DND-41 (cell line): Measurements from ENCODE around the gene PGAP3.

Experiments
- EZH2 ChIP-seq: IDR thresholded peaks from 3 replicates; pipeline ENCODE4 v1.6.1; 2012; ENCODE audit warnings: borderline replicate concordance, low read depth, mild to moderate bottlenecking, moderate library complexity, low read length, inconsistent platforms; ENCODE audit not compliant: severe bottlenecking
- TF ChIP-seq, protein P1 (sequence below): IDR thresholded peaks from 2 replicates; pipeline ENCODE4 v1.5.1; 2012; ENCODE audit warnings: borderline replicate concordance, low read length, moderate library complexity, mild to moderate bottlenecking; ENCODE audit not compliant: poor library complexity, severe bottlenecking; ENCODE audit errors: extremely low read depth

DNA sequence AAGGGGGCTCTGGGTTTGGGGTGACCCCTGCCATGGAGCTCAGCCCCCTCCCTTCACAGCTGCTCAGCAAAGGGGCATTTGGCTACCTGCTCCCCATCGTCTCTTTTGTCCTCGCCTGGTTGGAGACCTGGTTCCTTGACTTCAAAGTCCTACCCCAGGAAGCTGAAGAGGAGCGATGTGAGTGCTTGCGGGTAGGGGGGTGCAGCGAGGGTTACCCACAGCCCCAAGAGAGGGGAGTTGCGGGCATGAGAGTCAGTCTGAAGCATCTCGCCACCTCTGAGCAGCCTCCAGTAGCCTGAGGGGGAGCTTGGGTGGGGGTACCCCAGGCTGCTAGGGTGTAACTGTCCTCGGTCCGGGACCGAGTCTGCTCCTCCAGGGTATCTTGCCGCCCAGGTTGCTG is 29.5 kb downstream of the PGAP3 start:
- TF ChIP-seq, protein P1, sequence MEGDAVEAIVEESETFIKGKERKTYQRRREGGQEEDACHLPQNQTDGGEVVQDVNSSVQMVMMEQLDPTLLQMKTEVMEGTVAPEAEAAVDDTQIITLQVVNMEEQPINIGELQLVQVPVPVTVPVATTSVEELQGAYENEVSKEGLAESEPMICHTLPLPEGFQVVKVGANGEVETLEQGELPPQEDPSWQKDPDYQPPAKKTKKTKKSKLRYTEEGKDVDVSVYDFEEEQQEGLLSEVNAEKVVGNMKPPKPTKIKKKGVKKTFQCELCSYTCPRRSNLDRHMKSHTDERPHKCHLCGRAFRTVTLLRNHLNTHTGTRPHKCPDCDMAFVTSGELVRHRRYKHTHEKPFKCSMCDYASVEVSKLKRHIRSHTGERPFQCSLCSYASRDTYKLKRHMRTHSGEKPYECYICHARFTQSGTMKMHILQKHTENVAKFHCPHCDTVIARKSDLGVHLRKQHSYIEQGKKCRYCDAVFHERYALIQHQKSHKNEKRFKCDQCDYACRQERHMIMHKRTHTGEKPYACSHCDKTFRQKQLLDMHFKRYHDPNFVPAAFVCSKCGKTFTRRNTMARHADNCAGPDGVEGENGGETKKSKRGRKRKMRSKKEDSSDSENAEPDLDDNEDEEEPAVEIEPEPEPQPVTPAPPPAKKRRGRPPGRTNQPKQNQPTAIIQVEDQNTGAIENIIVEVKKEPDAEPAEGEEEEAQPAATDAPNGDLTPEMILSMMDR = no peak
- no peak for TF ChIP-seq EZH2
